Measurements from ENCODE around the gene NOTCH2. TPM values are rescaled to one million over a fixed set of nuclear protein-coding genes. Genes with fewer than 3 reads are reported as not detected.

NOTCH2 gene
- total RNA-seq, 1 experiment from 2014 or later: 53.7 TPM

DNA sequence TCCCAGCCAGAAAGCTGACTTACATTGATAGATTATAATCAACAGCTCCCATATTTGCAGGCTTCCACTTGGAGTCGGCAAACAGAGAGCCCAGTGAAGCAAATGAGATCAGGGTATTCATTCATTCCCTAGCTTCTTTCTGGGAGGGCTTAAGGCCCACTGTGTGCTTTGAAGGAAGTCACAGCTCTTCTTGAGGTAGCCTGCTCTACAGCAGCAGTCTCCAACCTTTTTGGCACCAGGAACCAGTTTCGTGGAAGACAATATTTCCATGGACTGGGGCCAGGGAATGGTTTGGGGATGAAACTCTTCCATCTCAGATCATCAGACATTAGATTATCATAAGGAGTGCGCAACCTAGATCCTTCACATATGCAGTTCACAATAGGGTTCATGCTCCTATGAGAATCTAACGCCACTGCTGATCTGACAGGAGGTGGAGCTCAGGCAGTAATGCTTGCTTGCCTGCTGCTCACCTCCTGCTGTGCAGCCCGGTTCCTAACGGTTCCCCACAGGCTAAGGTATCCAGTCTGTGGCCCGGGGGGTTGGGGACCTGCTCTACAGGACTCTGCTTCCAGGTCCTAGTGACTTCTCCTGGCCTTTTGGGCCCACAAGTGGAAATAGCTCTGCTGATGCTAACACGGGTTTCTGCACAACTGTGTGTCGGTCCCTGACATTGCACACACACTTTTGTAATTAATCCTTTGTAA lies 159.4 kb downstream of the NOTCH2 start:
- H2BK12ac ChIP-seq (ENCODE audit: insufficient read length, low read depth, low read length): no peak overlapping the region
- H3K18ac ChIP-seq (ENCODE audit: insufficient read length, low read depth, low read length): no peak overlapping the region
- no peak overlapping the region for H3K23ac ChIP-seq (ENCODE audit: insufficient read length, low read depth, low read length)
- no peak overlapping the region for H4K8ac ChIP-seq (replicated peaks; ENCODE audit: insufficient read length, low read depth, low read length)
- TF ChIP-seq, protein P1, sequence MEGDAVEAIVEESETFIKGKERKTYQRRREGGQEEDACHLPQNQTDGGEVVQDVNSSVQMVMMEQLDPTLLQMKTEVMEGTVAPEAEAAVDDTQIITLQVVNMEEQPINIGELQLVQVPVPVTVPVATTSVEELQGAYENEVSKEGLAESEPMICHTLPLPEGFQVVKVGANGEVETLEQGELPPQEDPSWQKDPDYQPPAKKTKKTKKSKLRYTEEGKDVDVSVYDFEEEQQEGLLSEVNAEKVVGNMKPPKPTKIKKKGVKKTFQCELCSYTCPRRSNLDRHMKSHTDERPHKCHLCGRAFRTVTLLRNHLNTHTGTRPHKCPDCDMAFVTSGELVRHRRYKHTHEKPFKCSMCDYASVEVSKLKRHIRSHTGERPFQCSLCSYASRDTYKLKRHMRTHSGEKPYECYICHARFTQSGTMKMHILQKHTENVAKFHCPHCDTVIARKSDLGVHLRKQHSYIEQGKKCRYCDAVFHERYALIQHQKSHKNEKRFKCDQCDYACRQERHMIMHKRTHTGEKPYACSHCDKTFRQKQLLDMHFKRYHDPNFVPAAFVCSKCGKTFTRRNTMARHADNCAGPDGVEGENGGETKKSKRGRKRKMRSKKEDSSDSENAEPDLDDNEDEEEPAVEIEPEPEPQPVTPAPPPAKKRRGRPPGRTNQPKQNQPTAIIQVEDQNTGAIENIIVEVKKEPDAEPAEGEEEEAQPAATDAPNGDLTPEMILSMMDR (conservative IDR thresholded peaks at IDR 0.05): no peak
- H3K56ac ChIP-seq (ENCODE audit: insufficient read length, low read depth, low read length): no peak overlapping the region
- no peaks in the 10 kb centered on the region for H3K9me3 ChIP-seq (ENCODE audit: control insufficient read depth, low read depth, low read length)
- Mint-ChIP-seq H3K4me3 (no peak overlapping the region), H3K4me1 (peaks cover 10 to 11% of the 10 kb centered on the region in 2 experiments), H3K9me3 (no peaks in the 10 kb centered on the region), H3K36me3 (ENCODE audit: insufficient read depth in 1 of 3, low read depth in 3 of 3) (peaks cover under 1 to 9% (median 2%) of the 10 kb centered on the region in 3 experiments; a peak in 6 of 7 replicates), H3K27me3 (ENCODE audit: low read depth) (peaks cover 3% of the 10 kb centered on the region; the same call in 1 of the 2 replicates), H3K27ac (no peak overlapping the region)
- WGBS (ENCODE audit: extremely low coverage, insufficient read length, low lambda C conversion rate): no CpG with 5 or more reads among the region's 9 CpGs
- H2AFZ ChIP-seq (ENCODE audit: low read length): no peak overlapping the region
- no peak overlapping the region for H4K5ac ChIP-seq (ENCODE audit: insufficient read length, low read depth, low read length)
- no peak overlapping the region for H2BK5ac ChIP-seq (ENCODE audit: insufficient read length, low read length)
- no peak overlapping the region for H3K14ac ChIP-seq (ENCODE audit: insufficient read depth, low read length)
- no peaks in the 10 kb centered on the region for H3K27me3 ChIP-seq (ENCODE audit: insufficient read depth, low read length)
- H3T11ph ChIP-seq (ENCODE audit: low read length): no peak overlapping the region
- H2BK20ac ChIP-seq (ENCODE audit: low read depth, low read length, poor library complexity, severe bottlenecking): no peak overlapping the region
- no peak overlapping the region for H3K27ac ChIP-seq (ENCODE audit: insufficient read length, low read depth, low read length)
- H3K4me1 ChIP-seq (ENCODE audit: insufficient read depth, low read length): no peaks in the 10 kb centered on the region; the same call in 1 of the 2 replicates
- no peak overlapping the region for H2BK120ac ChIP-seq (ENCODE audit: low read depth, low read length, poor library complexity, severe bottlenecking)
- H4K20me1 ChIP-seq (ENCODE audit: control insufficient read depth, insufficient read depth, insufficient read length): no peaks in the 10 kb centered on the region
- no peak overlapping the region for H2AK5ac ChIP-seq (ENCODE audit: insufficient read length, low read length)
- no peaks in the 10 kb centered on the region for H3K79me2 ChIP-seq (ENCODE audit: insufficient read depth, low read length)
- no peak for DNase-seq
- no peak overlapping the region for H4K91ac ChIP-seq (ENCODE audit: insufficient read length, low read depth, low read length)
- H3K79me1 ChIP-seq (ENCODE audit: insufficient read depth, low read depth, low read length, poor library complexity, severe bottlenecking): no peaks in the 10 kb centered on the region
- no peak overlapping the region for H3K4me2 ChIP-seq (ENCODE audit: insufficient read depth, insufficient read length, low read length)
- H2BK15ac ChIP-seq (ENCODE audit: low read depth, low read length): no peak overlapping the region
- no peak overlapping the region for H3K4ac ChIP-seq (ENCODE audit: low read depth, low read length)
- H3K9ac ChIP-seq (ENCODE audit: extremely low read depth, insufficient read length, low read length): no peak overlapping the region
- no peaks in the 10 kb centered on the region for H3K23me2 ChIP-seq (ENCODE audit: insufficient read length, low read depth, low read length, poor library complexity, severe bottlenecking)
